Measurements from ENCODE around the gene IGFLR1. TPM values are rescaled to one million over a fixed set of nuclear protein-coding genes. Genes with fewer than 3 reads are reported as not detected.

Gene IGFLR1
- total and polyA plus RNA-seq, 4 donors: 3.8 to 72.5 (median 26.0) TPM

DNA sequence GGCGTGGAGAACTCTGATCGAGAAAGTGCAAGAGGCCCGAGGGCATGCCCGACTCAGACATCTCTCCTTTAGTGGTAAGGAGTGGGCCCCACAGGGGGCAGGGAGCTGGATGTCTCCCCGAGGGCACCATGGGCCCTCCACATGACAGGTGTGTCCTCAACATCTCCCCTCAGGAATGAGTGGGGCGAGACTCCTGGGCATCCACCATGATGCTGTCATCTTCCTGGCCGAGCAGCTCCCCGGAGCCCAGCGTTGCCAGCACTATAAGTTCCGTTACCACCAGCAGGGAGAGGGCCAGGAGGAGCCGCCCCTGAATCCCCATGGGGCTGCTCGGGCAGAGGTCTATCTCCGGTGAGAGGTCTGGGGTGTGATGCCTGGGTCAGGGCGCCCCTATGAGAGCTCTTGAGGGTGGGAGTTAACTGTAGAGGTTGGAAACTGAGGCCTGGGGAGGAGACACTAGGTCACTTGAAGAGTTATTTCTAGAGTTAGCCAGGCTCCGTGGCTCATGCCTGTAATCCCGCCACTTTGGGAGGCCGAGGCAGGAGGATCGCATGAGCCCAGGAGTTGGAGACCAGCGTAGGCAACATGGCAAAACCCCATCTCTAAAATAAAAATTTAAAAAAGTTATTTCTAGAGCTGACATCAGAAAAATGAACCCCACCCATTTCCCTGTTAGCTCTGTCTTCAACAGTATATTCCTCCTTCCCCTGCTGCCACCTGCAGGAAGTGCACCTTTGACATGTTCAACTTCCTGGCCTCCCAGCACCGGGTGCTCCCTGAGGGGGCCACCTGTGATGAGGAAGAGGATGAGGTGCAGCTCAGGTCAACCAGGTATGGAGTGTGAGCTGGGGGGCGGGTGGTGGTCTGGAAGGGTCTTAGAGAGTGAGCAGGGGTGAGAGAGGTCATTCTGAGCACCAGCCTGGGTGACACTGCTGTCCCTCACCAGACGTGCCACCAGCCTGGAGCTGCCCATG is 5.1 kb downstream of the IGFLR1 start:
- ATAC-seq (ENCODE audit: insufficient read depth, low FRiP score) (no peak), DNase-seq (no peak)
- H3K9me3 ChIP-seq (ENCODE audit: control insufficient read depth in 4 of 4, insufficient read depth in 3 of 4, low read length in 3 of 4): no peaks in the 10 kb centered on the region
- H3K27me3 ChIP-seq (ENCODE audit: control insufficient read depth in 3 of 3, insufficient read depth in 3 of 3, low read length in 2 of 3): no peaks in the 10 kb centered on the region
- TF ChIP-seq, protein P1, sequence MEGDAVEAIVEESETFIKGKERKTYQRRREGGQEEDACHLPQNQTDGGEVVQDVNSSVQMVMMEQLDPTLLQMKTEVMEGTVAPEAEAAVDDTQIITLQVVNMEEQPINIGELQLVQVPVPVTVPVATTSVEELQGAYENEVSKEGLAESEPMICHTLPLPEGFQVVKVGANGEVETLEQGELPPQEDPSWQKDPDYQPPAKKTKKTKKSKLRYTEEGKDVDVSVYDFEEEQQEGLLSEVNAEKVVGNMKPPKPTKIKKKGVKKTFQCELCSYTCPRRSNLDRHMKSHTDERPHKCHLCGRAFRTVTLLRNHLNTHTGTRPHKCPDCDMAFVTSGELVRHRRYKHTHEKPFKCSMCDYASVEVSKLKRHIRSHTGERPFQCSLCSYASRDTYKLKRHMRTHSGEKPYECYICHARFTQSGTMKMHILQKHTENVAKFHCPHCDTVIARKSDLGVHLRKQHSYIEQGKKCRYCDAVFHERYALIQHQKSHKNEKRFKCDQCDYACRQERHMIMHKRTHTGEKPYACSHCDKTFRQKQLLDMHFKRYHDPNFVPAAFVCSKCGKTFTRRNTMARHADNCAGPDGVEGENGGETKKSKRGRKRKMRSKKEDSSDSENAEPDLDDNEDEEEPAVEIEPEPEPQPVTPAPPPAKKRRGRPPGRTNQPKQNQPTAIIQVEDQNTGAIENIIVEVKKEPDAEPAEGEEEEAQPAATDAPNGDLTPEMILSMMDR (IDR thresholded peaks at IDR 0.05; ENCODE audit: control extremely low read depth, extremely low read depth): no peak
- WGBS, 2 donors: 87 to 92% methylated on average over 22 of the region's 22 CpGs
- H3K9ac ChIP-seq (ENCODE audit: insufficient read depth in 1 of 2, low read length in 2 of 2): no peak overlapping the region
- peaks cover 3 to 50% (median 20%) of the 10 kb centered on the region in 4 donors for H3K36me3 ChIP-seq (ENCODE audit: control insufficient read depth in 4 of 4, insufficient read depth in 4 of 4, low read length in 4 of 4)
- no peak overlapping the region for H3K27ac ChIP-seq (ENCODE audit: low read depth in 1 of 2, low read length in 1 of 2)
- no peak overlapping the region for H3K4me3 ChIP-seq
- H3K4me1 ChIP-seq (ENCODE audit: control insufficient read depth in 5 of 5, insufficient read depth in 5 of 5, low read length in 5 of 5): peaks cover 0 to 14% (median 0%) of the 10 kb centered on the region in 5 donors

DNA sequence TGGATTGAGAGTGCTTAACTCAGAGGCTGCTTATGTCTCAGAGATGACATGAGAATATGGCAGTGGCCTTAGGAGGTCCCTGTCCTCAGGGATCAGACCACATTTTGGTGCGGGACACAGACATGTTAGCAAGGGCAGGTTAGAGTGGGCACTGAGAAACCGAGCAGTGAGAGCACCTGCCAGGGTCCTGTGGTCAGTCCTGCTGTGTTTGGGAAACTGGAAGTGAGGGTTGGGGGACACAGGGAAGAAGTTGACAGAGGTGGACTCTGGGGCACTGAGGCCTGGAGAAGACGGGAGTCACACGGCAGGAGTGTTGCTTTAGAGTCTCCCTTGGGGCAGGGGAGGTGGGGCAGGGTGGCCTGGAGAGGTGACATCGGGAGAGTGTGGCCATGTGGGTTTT is 7.4 kb downstream of the IGFLR1 start:
- H3K4me1 ChIP-seq (ENCODE audit: control insufficient read depth in 5 of 5, insufficient read depth in 5 of 5, low read length in 5 of 5): peaks cover 0 to 4% (median 0%) of the 10 kb centered on the region in 5 donors
- ATAC-seq (ENCODE audit: insufficient read depth, low FRiP score) (no peak), DNase-seq (no peak)
- H3K4me3 ChIP-seq: no peak overlapping the region
- no peaks in the 10 kb centered on the region for H3K9me3 ChIP-seq (ENCODE audit: control insufficient read depth in 4 of 4, insufficient read depth in 3 of 4, low read length in 3 of 4)
- no peak overlapping the region for H3K27ac ChIP-seq (ENCODE audit: low read depth in 1 of 2, low read length in 1 of 2)
- TF ChIP-seq, protein P1 (IDR thresholded peaks at IDR 0.05; ENCODE audit: control extremely low read depth, extremely low read depth): no peak
- H3K27me3 ChIP-seq (ENCODE audit: control insufficient read depth in 3 of 3, insufficient read depth in 3 of 3, low read length in 2 of 3): no peaks in the 10 kb centered on the region
- no peak overlapping the region for H3K9ac ChIP-seq (ENCODE audit: insufficient read depth in 1 of 2, low read length in 2 of 2)
- H3K36me3 ChIP-seq (ENCODE audit: control insufficient read depth in 4 of 4, insufficient read depth in 4 of 4, low read length in 4 of 4): peaks cover 3 to 72% (median 28%) of the 10 kb centered on the region in 4 donors
- WGBS, 2 donors: 87 to 92% methylated on average over 5 of the region's 5 CpGs

DNA sequence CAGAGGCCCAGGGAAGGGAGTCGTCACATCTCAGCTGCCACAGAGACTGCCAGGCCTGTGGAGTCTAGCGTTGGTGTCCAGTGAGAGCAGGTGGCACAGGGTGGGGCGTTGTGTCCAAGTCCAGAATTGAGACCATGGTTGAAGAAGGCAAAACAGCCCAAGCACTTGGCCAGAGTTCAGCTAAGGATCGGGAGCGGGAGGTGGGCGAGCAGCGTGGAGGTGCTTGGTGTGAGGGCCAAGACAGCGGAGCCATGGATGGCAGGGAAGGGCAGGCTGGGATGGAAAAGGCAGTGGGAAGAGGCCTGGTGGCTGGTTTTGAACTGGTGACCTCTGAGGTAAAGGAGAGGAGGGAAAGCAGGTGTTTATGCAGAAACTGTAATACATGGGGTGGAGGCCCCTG is 8.0 kb downstream of the IGFLR1 start:
- TF ChIP-seq, protein P1 (IDR thresholded peaks at IDR 0.05; ENCODE audit: control extremely low read depth, extremely low read depth): no peak
- Histone ChIP-seq H3K9ac (ENCODE audit: insufficient read depth in 1 of 2, low read length in 2 of 2) (no peak overlapping the region), H3K36me3 (ENCODE audit: control insufficient read depth in 4 of 4, insufficient read depth in 4 of 4, low read length in 4 of 4) (peaks cover 8 to 78% (median 32%) of the 10 kb centered on the region in 4 donors), H3K27me3 (ENCODE audit: control insufficient read depth in 3 of 3, insufficient read depth in 3 of 3, low read length in 2 of 3) (no peaks in the 10 kb centered on the region), H3K9me3 (ENCODE audit: control insufficient read depth in 4 of 4, insufficient read depth in 3 of 4, low read length in 3 of 4) (no peaks in the 10 kb centered on the region), H3K4me3 (no peak overlapping the region), H3K4me1 (ENCODE audit: control insufficient read depth in 5 of 5, insufficient read depth in 5 of 5, low read length in 5 of 5) (no peaks in the 10 kb centered on the region), H3K27ac (ENCODE audit: low read depth in 1 of 2, low read length in 1 of 2) (no peak overlapping the region)
- no peak for DNase-seq
- ATAC-seq (ENCODE audit: insufficient read depth, low FRiP score): no peak
- WGBS, 2 donors: 95 to 98% methylated on average over 8 of the region's 8 CpGs
